Suprapubic skin (tissue), 4 donors: Measurements from ENCODE around the gene SEMA7A. TPM values are rescaled to one million over a fixed set of nuclear protein-coding genes. Genes with fewer than 3 reads are reported as not detected.

ENCODE experiments used
- DNase-seq, 2 donors: peaks; one replicate each; pipeline ENCODE4 v3.0.0-alpha.2; 2019; ENCODE audit warnings: low spot score in 2 of 2
- H3K27ac ChIP-seq: fragments of 200-600 bp; sonication (generic); one replicate; pipeline ENCODE4 v1.5.1; 2019
- H3K27me3 ChIP-seq: fragments of 200-600 bp; sonication (generic); one replicate; pipeline ENCODE4 v1.5.1; 2019
- H3K36me3 ChIP-seq: fragments of 200-600 bp; sonication (generic); one replicate; pipeline ENCODE4 v1.5.1; 2019
- H3K4me1 ChIP-seq: fragments of 200-600 bp; sonication (generic); one replicate; pipeline ENCODE4 v1.5.1; 2019
- H3K4me3 ChIP-seq: fragments of 200-600 bp; sonication (generic); one replicate; pipeline ENCODE4 v1.5.1; 2019; ENCODE audit warnings: mild to moderate bottlenecking
- H3K9me3 ChIP-seq: fragments of 200-600 bp; sonication (generic); one replicate; pipeline ENCODE4 v1.5.1; 2019
- CTCF ChIP-seq, 2 donors: fragments of 200-600 bp in 1 of 2; fragments of 450-650 bp in 1 of 2; sonication (generic) in 1 of 2; IDR thresholded peaks; one replicate each; pipeline ENCODE4 v1.5.1; 2016 to 2019; ENCODE audit warnings: antibody characterized with exemption in 2 of 2, mild to moderate bottlenecking in 1 of 2, moderate library complexity in 1 of 2
- EP300 ChIP-seq: sonication (generic); formaldehyde crosslinking; IDR thresholded peaks from one replicate; pipeline ENCODE4 v1.6.1; 2017; ENCODE audit warnings: antibody characterized with exemption
- POLR2A ChIP-seq, 2 donors: fragments of 450-650 bp; IDR thresholded peaks; one replicate each; pipeline ENCODE4 v1.6.1; 2017; ENCODE audit warnings: antibody characterized with exemption in 2 of 2, mild to moderate bottlenecking in 2 of 2, moderate library complexity in 2 of 2
- POLR2AphosphoS5 ChIP-seq, 3 donors: sonication (generic); formaldehyde crosslinking; IDR thresholded peaks; one replicate each; pipeline ENCODE4 v1.6.1; 2017; ENCODE audit warnings: antibody characterized with exemption in 3 of 3
- WGBS: methylation state at CpG from one replicate; pipeline ENCODE4 v1.1.5; 2018; 5-methylcytosine and 5-hydroxymethylcytosine counted together
- total RNA-seq, 4 donors: library from RNA; depleted of rRNA; stranded (reverse); fragments of >200 nt; gene quantifications; one replicate each; pipeline ENCODE4 v1.1.0, GENCODE V29; 2016

SEMA7A gene
- total RNA-seq, 4 donors from 2014 or later: 10.1 to 31.4 (median 18.0) TPM

GRCh38 chr15:74373056-74373650 lies 60.6 kb downstream of the SEMA7A start:
- Histone ChIP-seq H3K4me3 (peak overlapping the region; percentile 72), H3K36me3 (no peaks in the 10 kb centered on the region), H3K4me1 (peaks cover 19% of the 10 kb centered on the region), H3K9me3 (no peaks in the 10 kb centered on the region), H3K27ac (no peak overlapping the region), H3K27me3 (peaks cover 1% of the 10 kb centered on the region)
- DNase-seq: peak in 1 of 2 donors; percentile 64
- 51% methylated on average over 12 of the region's 13 CpGs for WGBS
- no peak for TF ChIP-seq EP300
- no peak for TF ChIP-seq CTCF (IDR thresholded peaks at IDR 0.05)
- TF ChIP-seq POLR2AphosphoS5 (IDR thresholded peaks at IDR 0.05): no peak
- no peak for TF ChIP-seq POLR2A (IDR thresholded peaks at IDR 0.05)

GRCh38 chr15:74370471-74370870 lies 63.3 kb downstream of the SEMA7A start:
- no peak overlapping the region for H3K4me3 ChIP-seq
- no peaks in the 10 kb centered on the region for H3K36me3 ChIP-seq
- H3K27ac ChIP-seq: no peak overlapping the region
- H3K27me3 ChIP-seq: peaks cover 21% of the 10 kb centered on the region
- TF ChIP-seq CTCF (IDR thresholded peaks at IDR 0.05) (no peak), EP300 (no peak), POLR2AphosphoS5 (IDR thresholded peaks at IDR 0.05) (no peak), POLR2A (IDR thresholded peaks at IDR 0.05) (no peak)
- no peaks in the 10 kb centered on the region for H3K9me3 ChIP-seq
- WGBS: 92% methylated on average over 5 of the region's 5 CpGs
- H3K4me1 ChIP-seq: peaks cover 29% of the 10 kb centered on the region
- peak in 1 of 2 donors; percentile 20 for DNase-seq

GRCh38 chr15:74369756-74370155 lies 64.0 kb downstream of the SEMA7A start:
- DNase-seq: peak in 1 of 2 donors; percentile 42
- no peak overlapping the region for H3K27ac ChIP-seq
- H3K4me1 ChIP-seq: peaks cover 28% of the 10 kb centered on the region
- TF ChIP-seq POLR2AphosphoS5 (IDR thresholded peaks at IDR 0.05) (no peak), CTCF (IDR thresholded peaks at IDR 0.05) (no peak), EP300 (no peak), POLR2A (IDR thresholded peaks at IDR 0.05) (no peak)
- peaks cover 27% of the 10 kb centered on the region for H3K27me3 ChIP-seq
- 85% methylated on average over 2 of the region's 2 CpGs for WGBS
- H3K4me3 ChIP-seq: no peak overlapping the region
- H3K36me3 ChIP-seq: no peaks in the 10 kb centered on the region
- no peaks in the 10 kb centered on the region for H3K9me3 ChIP-seq

- DNase-seq: peak in 1 of 2 donors; percentile 34
- Histone ChIP-seq H3K4me1 (peaks cover 22% of the 10 kb centered on the region), H3K4me3 (no peak overlapping the region), H3K9me3 (no peaks in the 10 kb centered on the region), H3K36me3 (no peaks in the 10 kb centered on the region), H3K27ac (no peak overlapping the region), H3K27me3 (peaks cover 32% of the 10 kb centered on the region)
- TF ChIP-seq EP300: no peak
- no peak for TF ChIP-seq POLR2A (IDR thresholded peaks at IDR 0.05)
- TF ChIP-seq POLR2AphosphoS5 (IDR thresholded peaks at IDR 0.05): no peak
- no peak for TF ChIP-seq CTCF (IDR thresholded peaks at IDR 0.05)
- WGBS: 70% methylated on average over 6 of the region's 10 CpGs
Observed at GRCh38 chr15:74369084-74369745, 64.5 kb downstream of the SEMA7A start.

GRCh38 chr15:74368121-74368520 lies 65.6 kb downstream of the SEMA7A start:
- Histone ChIP-seq H3K4me1 (peaks cover 14% of the 10 kb centered on the region), H3K27me3 (peaks cover 32% of the 10 kb centered on the region), H3K9me3 (no peaks in the 10 kb centered on the region), H3K4me3 (no peak overlapping the region), H3K27ac (no peak overlapping the region), H3K36me3 (no peaks in the 10 kb centered on the region)
- no peak for TF ChIP-seq CTCF (IDR thresholded peaks at IDR 0.05)
- no peak for TF ChIP-seq EP300
- no peak for TF ChIP-seq POLR2A (IDR thresholded peaks at IDR 0.05)
- TF ChIP-seq POLR2AphosphoS5 (IDR thresholded peaks at IDR 0.05): no peak
- peak in 1 of 2 donors; percentile 24 for DNase-seq
- WGBS: 98% methylated on average over 3 of the region's 3 CpGs
